HG02678 (cell line): ENCODE data around the gene CABYR.

Experiments used
- ATAC-seq: cut with Tn5 transposase; IDR thresholded peaks from one replicate; pipeline ENCODE4 v1.9.1; 2021; ENCODE audit warnings: mild to moderate bottlenecking, moderate library complexity; ENCODE audit not compliant: unreplicated experiment

Gene CABYR

DNA sequence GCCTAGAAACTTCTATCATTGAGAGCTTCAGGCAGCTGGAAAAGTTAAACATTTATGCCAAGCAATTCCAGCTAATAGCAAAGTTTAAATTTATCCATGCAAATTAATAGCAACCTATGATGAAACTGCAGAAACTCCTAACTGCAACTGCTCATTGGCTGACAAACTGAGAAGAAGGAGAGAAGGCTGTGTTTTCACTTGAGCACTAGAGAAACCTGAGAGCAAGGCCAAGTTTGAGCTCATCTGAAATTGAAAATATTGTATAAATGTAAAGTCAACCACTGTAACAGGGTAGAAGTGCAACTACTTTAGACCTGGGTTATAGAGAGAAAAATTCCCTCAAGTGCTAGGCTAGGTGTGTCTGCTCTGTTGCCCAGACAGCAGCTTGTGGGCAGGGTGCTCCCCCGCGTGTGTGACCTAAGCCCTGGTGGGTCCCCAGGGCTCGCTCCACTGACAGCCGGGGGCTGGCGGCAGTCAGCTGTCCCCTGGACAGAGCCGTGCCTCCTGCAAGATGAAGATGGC is 50.2 kb downstream of the CABYR start:
- ATAC-seq, result peak; percentile 76

- no peak for ATAC-seq
These were observed 50.9 kb downstream of the CABYR start for GRCh38 chr18:24189664-24190346.

DNA sequence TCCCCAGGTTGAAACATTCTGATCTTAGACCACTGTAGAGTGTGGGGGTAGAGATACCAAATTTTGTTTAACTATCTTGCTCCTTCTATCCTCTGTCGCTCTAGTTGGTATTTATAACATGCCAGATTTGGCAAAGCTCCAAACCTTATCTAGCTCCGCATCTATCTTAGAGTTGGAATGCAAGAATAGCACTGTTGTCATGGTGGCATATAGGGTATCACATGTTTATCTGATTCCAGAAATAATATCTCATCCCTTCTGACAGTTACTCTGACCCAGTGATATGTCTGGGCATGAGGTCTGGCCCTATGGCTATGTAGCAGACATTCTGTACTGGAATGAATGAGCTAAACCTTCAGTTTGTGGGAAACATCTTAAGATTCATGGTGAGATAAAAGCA is 51.7 kb downstream of the CABYR start:
- no peak for ATAC-seq

GRCh38 chr18:24195296-24196053 is 56.6 kb downstream of the CABYR start:
- no peak for ATAC-seq

- no peak for ATAC-seq
These were observed 57.9 kb downstream of the CABYR start for GRCh38 chr18:24196764-24197163.

DNA sequence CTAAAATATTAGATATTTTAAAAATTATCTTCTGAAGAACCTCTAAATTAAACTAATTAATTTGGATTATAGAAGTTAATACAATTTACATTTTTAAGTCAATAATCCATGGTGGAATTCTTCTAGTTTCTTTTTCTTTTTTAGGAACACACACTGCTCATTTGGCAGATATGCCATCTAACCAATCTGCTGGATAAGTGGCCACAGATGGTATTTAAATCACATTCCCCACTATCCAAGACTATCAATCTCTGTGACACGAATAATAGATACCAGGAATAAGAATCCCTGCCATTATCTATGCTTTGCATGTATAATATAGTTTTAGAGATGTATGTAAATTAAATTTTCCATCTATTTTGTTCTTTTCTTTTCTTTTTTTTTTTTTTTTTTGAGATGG is 58.5 kb downstream of the CABYR start:
- no peak for ATAC-seq

DNA sequence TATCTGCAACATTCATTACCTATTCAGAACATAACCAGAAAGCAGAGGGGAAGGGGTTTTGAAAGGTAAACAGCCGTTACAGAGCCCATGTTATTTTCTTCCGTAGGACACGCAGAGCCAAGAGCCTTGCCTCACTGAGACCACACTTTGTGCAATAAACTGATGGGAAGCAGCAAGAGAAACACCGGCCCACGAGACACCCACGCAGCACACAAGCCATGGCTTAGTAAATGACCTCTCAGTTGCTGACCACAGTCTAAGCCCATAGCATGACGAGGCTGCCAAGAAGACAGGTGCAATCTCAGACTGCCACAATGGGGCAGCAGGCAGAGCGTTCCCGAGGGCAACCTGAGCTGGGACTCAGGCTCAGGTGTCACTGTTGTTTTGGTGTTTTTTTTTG is 59.6 kb downstream of the CABYR start:
- no peak for ATAC-seq

- ATAC-seq, result no peak
These were observed 60.6 kb downstream of the CABYR start for GRCh38 chr18:24199372-24199962.

- ATAC-seq, result no peak
These were observed 61.8 kb downstream of the CABYR start for GRCh38 chr18:24200494-24201290.

GRCh38 chr18:24201699-24202687 is 63.1 kb downstream of the CABYR start:
- no peak for ATAC-seq

DNA sequence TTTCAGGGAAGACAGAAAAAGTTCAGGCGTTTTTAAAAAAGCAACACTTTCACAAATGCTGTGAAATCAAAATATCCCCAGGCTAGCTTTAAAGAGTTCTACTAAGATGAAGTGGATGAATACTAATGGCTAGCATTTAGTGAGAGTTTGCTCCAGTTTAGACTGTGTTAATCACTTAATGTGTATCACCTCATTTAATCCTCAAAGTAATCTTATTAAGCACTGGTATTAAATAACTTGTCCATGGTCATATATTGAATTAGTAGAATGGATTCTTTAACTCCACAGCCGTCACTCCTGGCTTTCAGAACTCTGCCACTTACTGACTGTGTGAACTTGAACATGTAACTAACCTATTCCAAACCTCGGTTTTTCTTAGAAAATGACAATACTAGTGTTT is 66.0 kb downstream of the CABYR start:
- no peak for ATAC-seq

- ATAC-seq, result no peak
These were observed 69.6 kb downstream of the CABYR start for GRCh38 chr18:24208270-24209035.

GRCh38 chr18:24209558-24209957 is 70.7 kb downstream of the CABYR start:
- no peak for ATAC-seq
